BJ (cell line): Measurements from ENCODE around the gene ZWILCH. TPM values are rescaled to one million over a fixed set of nuclear protein-coding genes. Genes with fewer than 3 reads are reported as not detected.
"Not testable (repeated sequence)": the region's sequence is repeated elsewhere in the genome, so short reads cannot be mapped to it uniquely, and the experiment has no call there.

Source experiments
- CTCF ChIA-PET: fragments of 350-600 bp; formaldehyde crosslinking; extraction: SDS; loops from one replicate; lab custom pipeline; 2021; ENCODE audit warnings: antibody characterized with exemption, inconsistent platforms; lab: Yijun Ruan, JAX
- POLR2A ChIA-PET: fragments of 300-600 bp; sonication (Branson Sonifier 250); formaldehyde crosslinking; extraction: SDS; loops from one replicate; lab custom pipeline; 2021; ENCODE audit warnings: antibody characterized with exemption; lab: Charles Lee
- DNase-seq: peaks from one replicate; pipeline ENCODE4 v3.0.0-alpha.2; 2011; ENCODE audit warnings: low read depth
- H3K27me3 ChIP-seq: 2 replicates; pipeline ENCODE4 v1.6.0; 2011; ENCODE audit warnings: low read length; ENCODE audit not compliant: control insufficient read depth, insufficient read depth
- H3K36me3 ChIP-seq: 2 replicates; pipeline ENCODE4 v1.5.1; 2011; ENCODE audit warnings: low read length; ENCODE audit not compliant: control insufficient read depth, insufficient read depth
- H3K4me3 ChIP-seq: 2 replicates; pipeline ENCODE4 v1.5.1; 2011; ENCODE audit warnings: low read depth, mild to moderate bottlenecking, control low read depth, low read length
- CTCF ChIP-seq: IDR thresholded peaks from 2 replicates; pipeline ENCODE4 v1.5.1; 2011; ENCODE audit warnings: low read depth, mild to moderate bottlenecking, control low read depth, inconsistent platforms, low read length, moderate library complexity; ENCODE audit not compliant: insufficient read depth
- polyA plus RNA-seq: library from polyadenylated mRNA; depleted of rRNA; stranded (reverse); fragments of >200 nt; gene quantifications from 2 replicates; pipeline ENCODE4 v1.2.3, GENCODE V29; 2011

The ZWILCH gene
- polyA plus RNA-seq, 1 experiment, result 10.5 TPM

GRCh38 chr15:66497502-66498455 lies 7.3 kb upstream of the ZWILCH start, which contains the start of gene SNAPC5:
TSS of gene SNAPC5 (minus strand) at chr15:66497762. CDS start at chr15:66497731, 31 bp downstream.
- Histone ChIP-seq H3K27me3 (no peaks in the 10 kb centered on the region), H3K36me3 (peaks cover 10% of the 10 kb centered on the region), H3K4me3 (peak within 1 kb of the TSS; percentile 73)
- peak; percentile 95 for TF ChIP-seq CTCF
- CTCF ChIA-PET, result interaction anchor here (0.5 to 6.0 kb wide), 38 partner anchors 9 to 790 kb away, joined by 3 to 82 read pairs (median 4); partner anchors contain the start of genes DIS3L and MAP2K1
- DNase-seq, result peak; percentile 49
- POLR2A ChIA-PET, result interaction anchor here (0.6 kb wide), 2 partner anchors 30 to 111 kb away, joined by 3 to 4 read pairs; partner anchors contain the start of gene MAP2K1

GRCh38 chr15:66498501-66499386 lies 6.4 kb upstream of the ZWILCH start:
- peak; percentile 38 for TF ChIP-seq CTCF
- Histone ChIP-seq H3K4me3 (no peak overlapping the region), H3K36me3 (peaks cover 10% of the 10 kb centered on the region), H3K27me3 (no peaks in the 10 kb centered on the region)
- no peak for DNase-seq
- POLR2A ChIA-PET, result interaction anchor here (0.6 to 1.0 kb wide), 2 partner anchors 112 to 134 kb away, joined by 6 read pairs; partner anchors contain the start of gene MAP2K1
- CTCF ChIA-PET, result interaction anchor here (0.6 to 6.0 kb wide), 22 partner anchors 8 to 588 kb away, joined by 3 to 82 read pairs (median 5); partner anchors contain the start of gene MAP2K1

- POLR2A ChIA-PET, H3K27me3 ChIP-seq, H3K36me3 ChIP-seq, H3K4me3 ChIP-seq, DNase-seq: not testable (repeated sequence)
- CTCF ChIA-PET, result interaction anchor here (0.9 to 6.0 kb wide), 3 partner anchors 14 to 115 kb away, joined by 3 to 82 read pairs (median 49); partner anchors contain the start of gene MAP2K1
These were observed 4.8 kb upstream of the ZWILCH start for GRCh38 chr15:66500346-66500745.

GRCh38 chr15:66502491-66502890 lies 2.6 kb upstream of the ZWILCH start:
- POLR2A ChIA-PET, result no interaction called here
- no peak for TF ChIP-seq CTCF
- Histone ChIP-seq H3K4me3 (no peak overlapping the region), H3K27me3 (no peaks in the 10 kb centered on the region), H3K36me3 (peaks cover 10% of the 10 kb centered on the region)
- DNase-seq, result no peak
- CTCF ChIA-PET, result interaction anchor here (1.8 kb wide), 1 partner anchor 10 kb away, joined by 3 read pairs; no protein-coding TSS in a partner anchor

GRCh38 chr15:66503041-66503648 lies 2.0 kb upstream of the ZWILCH start:
- DNase-seq, H3K36me3 ChIP-seq, H3K27me3 ChIP-seq, POLR2A ChIA-PET: not testable (repeated sequence)
- H3K4me3 ChIP-seq, result peak overlapping the region; percentile 84
- CTCF ChIA-PET, result interaction anchor here (1.5 to 1.8 kb wide), 2 partner anchors 11 to 118 kb away, joined by 3 to 4 read pairs; no protein-coding TSS in a partner anchor
